Measurements from ENCODE around the gene RNF150.

The RNF150 gene

DNA sequence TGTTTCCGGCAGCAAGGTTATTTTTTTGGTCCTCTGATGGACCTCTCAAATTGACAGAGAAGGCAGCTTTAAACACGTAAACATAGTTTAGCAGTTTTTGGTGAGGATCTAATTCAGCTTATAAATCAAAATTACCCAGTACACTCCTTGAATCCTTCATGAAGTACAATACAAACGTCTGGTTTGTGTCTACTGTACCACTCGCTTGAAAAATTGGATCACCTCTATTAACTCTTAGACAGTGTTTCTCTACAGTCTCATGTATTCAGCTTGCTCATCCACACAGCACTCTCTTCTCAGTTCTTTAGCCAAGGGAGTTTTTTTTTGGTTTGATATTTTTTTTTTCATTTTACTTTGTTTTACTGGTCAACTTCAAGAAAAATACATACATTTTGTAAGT lies 113.5 kb downstream of the RNF150 start:
- H3K9me3 ChIP-seq (ENCODE audit: control insufficient read depth, low read depth, low read length), result no peaks in the 10 kb centered on the region
- H3K36me3 ChIP-seq (ENCODE audit: control insufficient read depth, low read depth, low read length), result no peaks in the 10 kb centered on the region
- H3K4me3 ChIP-seq (ENCODE audit: low read length), result no peak overlapping the region
- no peaks in the 10 kb centered on the region for H3K27me3 ChIP-seq (ENCODE audit: control insufficient read depth, insufficient read depth, low read length)
- H3K9ac ChIP-seq (ENCODE audit: low read length), result no peak overlapping the region
- no peaks in the 10 kb centered on the region for H3K4me1 ChIP-seq (ENCODE audit: control insufficient read depth, low read depth, low read length)
- no peak overlapping the region for H3K27ac ChIP-seq (ENCODE audit: low read length)

DNA sequence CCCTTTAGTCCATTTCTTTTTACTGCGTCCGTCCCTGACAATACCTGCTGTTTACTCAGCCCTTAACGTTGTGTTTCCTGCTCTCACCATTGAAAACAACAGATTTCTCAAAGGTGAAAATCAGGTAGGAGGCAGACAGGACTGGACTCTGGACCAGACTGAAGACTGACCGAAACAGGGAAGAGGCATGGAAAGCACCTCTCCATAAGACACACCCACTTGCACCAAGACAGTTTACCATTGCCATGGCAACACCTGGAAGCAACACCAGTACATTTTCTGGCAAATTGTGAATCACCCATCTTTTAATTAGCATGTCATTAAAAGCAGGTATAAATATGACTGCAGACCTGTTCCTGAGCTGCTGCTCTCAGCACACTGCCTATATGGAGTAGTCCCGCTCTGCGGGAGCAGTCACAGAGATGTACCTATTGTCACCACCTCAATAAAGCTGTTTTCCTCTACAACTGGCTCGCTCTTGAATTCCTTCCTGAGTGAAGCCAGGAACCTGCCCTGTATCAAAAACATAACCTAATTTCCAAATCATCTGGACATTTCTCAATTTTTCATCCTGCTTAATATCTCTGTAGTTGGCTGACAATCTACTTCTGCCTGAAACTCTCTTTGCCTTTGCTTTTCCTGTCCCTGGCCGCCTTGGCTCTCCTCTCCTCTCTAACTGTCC lies 117.0 kb downstream of the RNF150 start:
- H3K4me1 ChIP-seq (ENCODE audit: control insufficient read depth, low read depth, low read length), result no peaks in the 10 kb centered on the region
- no peak overlapping the region for H3K9ac ChIP-seq (ENCODE audit: low read length)
- H3K36me3 ChIP-seq (ENCODE audit: control insufficient read depth, low read depth, low read length), result no peaks in the 10 kb centered on the region

DNA sequence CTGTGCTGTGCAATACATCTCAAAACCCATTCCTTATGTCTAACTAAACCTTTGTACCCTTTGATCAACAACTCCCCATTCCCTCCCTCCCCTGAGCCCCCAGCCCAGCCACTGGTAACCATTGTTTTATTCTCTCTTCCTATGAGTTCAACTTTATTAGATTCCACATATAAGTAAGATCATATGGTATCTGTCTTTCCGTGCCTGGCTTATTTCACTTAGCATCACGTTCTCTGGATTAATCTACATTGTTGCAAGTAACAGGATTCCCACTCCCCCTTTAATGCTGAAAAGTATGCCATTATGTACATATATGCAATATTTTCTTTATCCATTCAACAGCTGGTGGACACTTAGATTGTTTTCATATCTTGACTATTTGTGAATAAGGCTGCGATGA lies 119.4 kb downstream of the RNF150 start:
- H3K9ac ChIP-seq (ENCODE audit: low read length), result no peak overlapping the region
- H3K27ac ChIP-seq (ENCODE audit: low read length), result no peak overlapping the region
- no peaks in the 10 kb centered on the region for H3K36me3 ChIP-seq (ENCODE audit: control insufficient read depth, low read depth, low read length)
- H3K27me3 ChIP-seq (ENCODE audit: control insufficient read depth, insufficient read depth, low read length), result no peaks in the 10 kb centered on the region
- peaks cover 6% of the 10 kb centered on the region for H3K9me3 ChIP-seq (ENCODE audit: control insufficient read depth, low read depth, low read length)
- no peaks in the 10 kb centered on the region for H3K4me1 ChIP-seq (ENCODE audit: control insufficient read depth, low read depth, low read length)
- no peak overlapping the region for H3K4me3 ChIP-seq (ENCODE audit: low read length)

More for the DNA sequence above, 117.0 kb downstream of the RNF150 start:
- Histone ChIP-seq H3K27ac (ENCODE audit: low read length) (no peak overlapping the region), H3K9me3 (ENCODE audit: control insufficient read depth, low read depth, low read length) (no peaks in the 10 kb centered on the region), H3K27me3 (ENCODE audit: control insufficient read depth, insufficient read depth, low read length) (no peaks in the 10 kb centered on the region), H3K4me3 (ENCODE audit: low read length) (no peak overlapping the region)

DNA sequence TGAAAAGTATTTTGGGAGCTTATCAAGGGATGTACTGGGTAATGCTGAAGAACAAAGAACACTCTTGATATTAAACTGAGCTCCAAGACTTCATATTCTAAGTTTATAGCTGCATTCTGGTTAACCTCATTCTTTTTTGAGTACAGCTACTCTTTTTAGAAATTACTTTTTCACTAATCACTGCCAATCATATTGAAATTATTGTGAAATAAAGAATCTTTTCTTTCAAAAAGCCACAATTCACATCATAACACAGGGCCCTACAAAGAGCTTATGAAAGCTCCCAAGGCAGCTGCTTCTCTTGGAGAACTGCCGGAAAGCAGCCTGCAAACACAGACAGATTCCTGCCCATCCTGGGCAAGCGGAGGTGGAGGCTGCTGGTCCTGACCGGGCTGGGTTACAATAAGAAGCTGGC lies 121.4 kb downstream of the RNF150 start:
- no peak overlapping the region for H3K27ac ChIP-seq (ENCODE audit: low read length)
- H3K27me3 ChIP-seq (ENCODE audit: control insufficient read depth, insufficient read depth, low read length), result no peaks in the 10 kb centered on the region
- H3K4me1 ChIP-seq (ENCODE audit: control insufficient read depth, low read depth, low read length), result no peaks in the 10 kb centered on the region
- no peak overlapping the region for H3K4me3 ChIP-seq (ENCODE audit: low read length)
- H3K36me3 ChIP-seq (ENCODE audit: control insufficient read depth, low read depth, low read length), result no peaks in the 10 kb centered on the region
- H3K9ac ChIP-seq (ENCODE audit: low read length), result no peak overlapping the region
- H3K9me3 ChIP-seq (ENCODE audit: control insufficient read depth, low read depth, low read length), result peaks cover 6% of the 10 kb centered on the region

DNA sequence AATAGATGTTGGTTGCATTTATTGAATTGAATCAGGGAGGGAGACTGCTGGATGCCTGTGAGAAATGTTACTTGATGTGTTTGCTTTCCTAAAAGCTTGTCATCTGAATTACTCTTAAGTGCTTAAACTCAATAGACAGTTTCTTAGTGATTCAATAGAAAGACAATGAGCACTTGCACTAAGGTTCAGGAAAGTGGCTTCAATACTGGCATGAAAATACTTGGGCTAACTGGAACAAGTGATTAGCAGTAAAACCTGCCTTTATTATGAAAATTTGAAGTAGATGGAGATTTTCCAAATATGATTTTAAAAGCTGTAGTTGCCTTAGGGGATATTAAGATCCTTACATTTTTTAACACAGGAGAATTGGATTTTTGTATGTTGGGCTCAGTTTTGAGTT lies 123.3 kb downstream of the RNF150 start:
- no peak overlapping the region for H3K9ac ChIP-seq (ENCODE audit: low read length)
- no peaks in the 10 kb centered on the region for H3K27me3 ChIP-seq (ENCODE audit: control insufficient read depth, insufficient read depth, low read length)
- H3K27ac ChIP-seq (ENCODE audit: low read length), result no peak overlapping the region
- H3K36me3 ChIP-seq (ENCODE audit: control insufficient read depth, low read depth, low read length), result no peaks in the 10 kb centered on the region
- H3K4me1 ChIP-seq (ENCODE audit: control insufficient read depth, low read depth, low read length), result no peaks in the 10 kb centered on the region
- peaks cover 6% of the 10 kb centered on the region for H3K9me3 ChIP-seq (ENCODE audit: control insufficient read depth, low read depth, low read length)
- no peak overlapping the region for H3K4me3 ChIP-seq (ENCODE audit: low read length)

DNA sequence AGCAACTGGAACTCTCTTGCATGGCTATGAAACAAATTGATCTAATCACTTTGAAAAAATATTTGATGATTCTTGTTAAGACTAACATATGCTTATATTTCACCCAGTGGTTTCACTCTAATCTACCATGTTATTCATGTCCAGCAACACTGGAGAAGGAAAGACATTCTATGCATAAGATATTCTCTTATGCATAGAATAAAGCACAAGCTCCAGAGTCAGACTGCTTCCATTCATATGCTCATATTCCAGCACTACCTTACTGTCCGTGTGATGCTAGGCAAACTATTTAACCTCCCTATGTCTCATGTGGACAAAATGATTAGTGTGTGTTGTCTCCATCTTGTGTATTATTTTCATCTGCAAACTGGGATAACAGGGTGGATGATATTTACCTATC lies 124.1 kb downstream of the RNF150 start:
- Histone ChIP-seq H3K4me1 (ENCODE audit: control insufficient read depth, low read depth, low read length) (no peaks in the 10 kb centered on the region), H3K27ac (ENCODE audit: low read length) (no peak overlapping the region), H3K4me3 (ENCODE audit: low read length) (no peak overlapping the region)

DNA sequence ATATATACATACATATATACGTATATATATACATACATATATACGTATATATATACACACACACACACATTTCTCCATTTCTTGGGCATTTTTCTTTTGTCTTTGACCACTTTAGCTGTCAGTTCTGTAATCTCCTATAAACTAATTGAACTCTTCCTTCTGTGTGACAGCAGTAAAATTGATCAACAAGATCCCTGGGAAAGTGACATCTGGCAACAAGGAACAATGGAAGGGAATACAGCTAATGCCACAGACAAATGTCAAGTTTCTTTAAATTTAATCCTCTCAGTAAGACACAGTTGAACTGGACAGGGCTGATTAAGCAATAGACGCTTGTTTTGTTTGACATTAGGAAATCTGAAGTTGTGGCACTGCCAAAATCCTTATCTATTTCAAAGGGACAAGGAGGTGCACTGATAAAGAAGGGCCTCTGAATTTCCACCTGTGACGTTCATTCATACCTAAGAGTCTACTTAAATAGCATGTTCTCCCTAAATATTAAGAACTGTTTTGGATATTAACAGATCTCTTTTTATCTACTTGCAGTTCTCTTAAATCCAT lies 126.9 kb downstream of the RNF150 start:
- no peak overlapping the region for H3K4me3 ChIP-seq (ENCODE audit: low read length)

More for the DNA sequence above, 124.1 kb downstream of the RNF150 start:
- peaks cover 6% of the 10 kb centered on the region for H3K9me3 ChIP-seq (ENCODE audit: control insufficient read depth, low read depth, low read length)
- H3K9ac ChIP-seq (ENCODE audit: low read length), result no peak overlapping the region
- no peaks in the 10 kb centered on the region for H3K27me3 ChIP-seq (ENCODE audit: control insufficient read depth, insufficient read depth, low read length)
- no peaks in the 10 kb centered on the region for H3K36me3 ChIP-seq (ENCODE audit: control insufficient read depth, low read depth, low read length)

DNA sequence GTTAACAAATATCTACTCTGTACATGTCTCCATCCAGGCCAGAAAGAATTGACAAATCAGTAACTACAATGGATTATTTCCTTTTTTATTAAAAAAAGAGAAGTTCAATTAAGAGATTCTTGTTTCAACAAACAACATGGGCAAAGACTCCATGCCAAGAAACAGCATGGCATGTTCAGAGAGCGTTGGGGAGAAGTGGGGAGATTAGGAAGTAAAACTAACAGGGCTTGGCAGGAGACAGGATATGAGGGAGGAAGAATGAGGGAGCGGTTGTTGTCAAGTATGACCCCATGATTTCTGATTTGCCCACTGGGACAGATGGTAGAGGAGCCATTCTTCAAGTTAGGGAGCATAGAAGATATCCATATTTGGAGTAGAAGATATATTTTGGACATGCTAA lies 128.4 kb downstream of the RNF150 start:
- H3K36me3 ChIP-seq (ENCODE audit: control insufficient read depth, low read depth, low read length), result no peaks in the 10 kb centered on the region
- H3K9me3 ChIP-seq (ENCODE audit: control insufficient read depth, low read depth, low read length), result peaks cover 6% of the 10 kb centered on the region
- H3K27ac ChIP-seq (ENCODE audit: low read length), result no peak overlapping the region
- no peak overlapping the region for H3K9ac ChIP-seq (ENCODE audit: low read length)
- no peaks in the 10 kb centered on the region for H3K4me1 ChIP-seq (ENCODE audit: control insufficient read depth, low read depth, low read length)
- no peak overlapping the region for H3K4me3 ChIP-seq (ENCODE audit: low read length)
- H3K27me3 ChIP-seq (ENCODE audit: control insufficient read depth, insufficient read depth, low read length), result no peaks in the 10 kb centered on the region

More for the DNA sequence above, 126.9 kb downstream of the RNF150 start:
- no peak overlapping the region for H3K27ac ChIP-seq (ENCODE audit: low read length)
- H3K9me3 ChIP-seq (ENCODE audit: control insufficient read depth, low read depth, low read length), result peaks cover 6% of the 10 kb centered on the region
- no peaks in the 10 kb centered on the region for H3K36me3 ChIP-seq (ENCODE audit: control insufficient read depth, low read depth, low read length)
- no peaks in the 10 kb centered on the region for H3K27me3 ChIP-seq (ENCODE audit: control insufficient read depth, insufficient read depth, low read length)
- no peaks in the 10 kb centered on the region for H3K4me1 ChIP-seq (ENCODE audit: control insufficient read depth, low read depth, low read length)
- H3K9ac ChIP-seq (ENCODE audit: low read length), result no peak overlapping the region

DNA sequence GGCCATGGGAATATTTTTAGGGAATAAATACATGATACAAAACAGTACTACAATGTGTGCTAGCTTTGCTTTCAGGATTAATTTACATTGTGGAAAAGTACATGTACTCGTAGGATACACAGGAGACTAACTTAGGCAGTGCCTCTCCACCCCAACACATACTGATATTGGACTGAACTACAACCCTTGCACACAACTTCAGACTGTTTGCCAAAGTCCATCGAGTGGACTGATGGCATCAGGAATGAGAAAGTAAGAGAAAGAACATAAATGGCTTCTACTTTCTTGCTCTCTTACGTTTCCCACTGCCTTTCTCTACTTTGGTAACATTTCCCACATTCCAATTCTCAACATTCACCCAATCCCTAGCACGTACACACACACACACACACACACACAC lies 130.1 kb downstream of the RNF150 start:
- Histone ChIP-seq H3K4me1 (ENCODE audit: control insufficient read depth, low read depth, low read length) (no peaks in the 10 kb centered on the region), H3K36me3 (ENCODE audit: control insufficient read depth, low read depth, low read length) (no peaks in the 10 kb centered on the region), H3K9ac (ENCODE audit: low read length) (no peak overlapping the region), H3K27me3 (ENCODE audit: control insufficient read depth, insufficient read depth, low read length) (no peaks in the 10 kb centered on the region), H3K4me3 (ENCODE audit: low read length) (no peak overlapping the region), H3K27ac (ENCODE audit: low read length) (no peak overlapping the region), H3K9me3 (ENCODE audit: control insufficient read depth, low read depth, low read length) (no peaks in the 10 kb centered on the region)

DNA sequence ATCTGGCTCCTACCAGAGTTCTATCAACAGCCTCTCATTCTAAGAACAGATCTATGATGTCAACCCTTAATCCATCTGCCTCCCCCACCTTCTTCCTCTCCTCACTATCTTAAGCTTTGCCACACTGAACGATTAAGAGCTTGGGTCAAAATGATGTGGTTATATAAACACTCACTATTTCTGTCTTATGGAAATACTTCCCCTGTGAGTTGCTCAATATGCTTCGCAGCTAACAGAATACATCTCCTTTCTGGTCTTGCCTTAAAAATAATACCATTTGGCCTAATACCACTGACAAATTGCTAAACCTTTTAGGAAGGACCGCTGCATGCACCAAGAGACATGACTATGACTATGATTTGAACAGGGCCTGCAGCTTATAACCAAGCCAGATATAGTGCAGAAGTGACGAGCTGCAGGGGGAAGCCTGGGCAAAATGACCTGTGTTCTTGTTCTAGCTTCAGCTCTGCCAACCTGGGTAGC lies 130.9 kb downstream of the RNF150 start:
- no peak overlapping the region for H3K9ac ChIP-seq (ENCODE audit: low read length)

DNA sequence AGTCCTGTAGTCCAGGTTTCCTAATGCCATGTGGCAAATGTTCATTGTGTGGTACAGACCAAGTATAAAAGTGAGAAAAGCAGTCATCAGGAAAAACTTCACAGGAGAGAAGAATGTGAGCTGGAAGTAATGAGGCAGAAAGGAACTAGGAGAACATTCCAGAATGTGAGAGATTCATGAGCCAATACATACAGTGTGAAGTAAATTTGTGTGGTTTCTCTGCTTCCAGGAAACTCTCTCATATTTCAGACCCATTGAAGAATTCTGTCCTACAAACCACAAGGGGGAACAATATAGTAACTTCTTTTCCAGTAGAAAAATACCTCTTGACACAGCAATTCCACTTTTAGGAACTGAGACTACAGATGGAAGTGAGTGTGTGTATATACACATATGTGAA lies 136.5 kb downstream of the RNF150 start:
- no peaks in the 10 kb centered on the region for H3K4me1 ChIP-seq (ENCODE audit: control insufficient read depth, low read depth, low read length)
- no peaks in the 10 kb centered on the region for H3K9me3 ChIP-seq (ENCODE audit: control insufficient read depth, low read depth, low read length)
- no peaks in the 10 kb centered on the region for H3K36me3 ChIP-seq (ENCODE audit: control insufficient read depth, low read depth, low read length)
- no peak overlapping the region for H3K27ac ChIP-seq (ENCODE audit: low read length)
- H3K9ac ChIP-seq (ENCODE audit: low read length), result no peak overlapping the region
- H3K27me3 ChIP-seq (ENCODE audit: control insufficient read depth, insufficient read depth, low read length), result no peaks in the 10 kb centered on the region
- H3K4me3 ChIP-seq (ENCODE audit: low read length), result no peak overlapping the region

More for the DNA sequence above, 130.9 kb downstream of the RNF150 start:
- Histone ChIP-seq H3K27ac (ENCODE audit: low read length) (no peak overlapping the region), H3K4me1 (ENCODE audit: control insufficient read depth, low read depth, low read length) (no peaks in the 10 kb centered on the region), H3K36me3 (ENCODE audit: control insufficient read depth, low read depth, low read length) (no peaks in the 10 kb centered on the region), H3K9me3 (ENCODE audit: control insufficient read depth, low read depth, low read length) (no peaks in the 10 kb centered on the region), H3K4me3 (ENCODE audit: low read length) (no peak overlapping the region), H3K27me3 (ENCODE audit: control insufficient read depth, insufficient read depth, low read length) (no peaks in the 10 kb centered on the region)

DNA sequence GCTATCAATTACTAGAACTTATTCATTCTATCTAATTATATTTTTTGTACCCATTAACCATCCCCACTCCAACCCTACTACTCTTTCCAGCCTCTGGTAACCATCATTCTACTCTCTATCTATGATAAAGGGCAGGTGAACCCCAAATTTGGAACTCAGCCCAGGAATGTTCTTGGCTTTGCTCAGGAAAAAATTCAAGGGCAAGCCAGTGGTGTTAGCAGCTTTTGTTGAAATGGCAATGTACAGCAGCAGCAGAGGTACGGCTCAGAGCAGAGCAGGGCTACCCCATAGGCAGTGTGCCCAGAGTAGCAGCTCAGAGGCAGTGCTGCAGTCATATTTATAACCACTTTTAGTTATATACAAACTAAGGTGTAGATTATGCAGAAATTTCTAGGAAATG lies 138.2 kb downstream of the RNF150 start:
- Histone ChIP-seq H3K36me3 (ENCODE audit: control insufficient read depth, low read depth, low read length) (no peaks in the 10 kb centered on the region), H3K4me1 (ENCODE audit: control insufficient read depth, low read depth, low read length) (no peaks in the 10 kb centered on the region), H3K27me3 (ENCODE audit: control insufficient read depth, insufficient read depth, low read length) (no peaks in the 10 kb centered on the region), H3K9ac (ENCODE audit: low read length) (no peak overlapping the region), H3K4me3 (ENCODE audit: low read length) (no peak overlapping the region), H3K27ac (ENCODE audit: low read length) (no peak overlapping the region), H3K9me3 (ENCODE audit: control insufficient read depth, low read depth, low read length) (no peaks in the 10 kb centered on the region)
